Kidney epithelial cell (primary cell): ENCODE data around the gene PLPP2. TPM values are rescaled to one million over a fixed set of nuclear protein-coding genes. Genes with fewer than 3 reads are reported as not detected.

Experiments used
- DNase-seq: peaks from one replicate; pipeline ENCODE4 v3.0.0-alpha.2; 2010; ENCODE audit warnings: low read depth
- H3K27me3 ChIP-seq: 2 replicates; pipeline ENCODE4 v1.6.0; 2011; ENCODE audit warnings: low read length; ENCODE audit not compliant: control insufficient read depth, insufficient read depth
- H3K36me3 ChIP-seq: 2 replicates; pipeline ENCODE4 v1.5.1; 2011; ENCODE audit warnings: low read length; ENCODE audit not compliant: control insufficient read depth, insufficient read depth
- H3K4me3 ChIP-seq: 2 replicates; pipeline ENCODE4 v1.5.1; 2011; ENCODE audit warnings: low read depth, mild to moderate bottlenecking, control low read depth, low read length
- CTCF ChIP-seq: IDR thresholded peaks from 2 replicates; pipeline ENCODE4 v1.5.1; 2011; ENCODE audit warnings: mild to moderate bottlenecking, moderate library complexity, low read length, control low read depth, inconsistent platforms; ENCODE audit not compliant: insufficient read depth, poor library complexity, severe bottlenecking
- total RNA-seq: library from RNA; depleted of rRNA; stranded (reverse); fragments of >200 nt; gene quantifications from 2 replicates; pipeline ENCODE4 v1.2.3, GENCODE V29; 2015

The PLPP2 gene
- total RNA-seq, 1 donor from 2014 or later, result 63.0 TPM

GRCh38 chr19:305240-306150, 14.3 kb upstream of the PLPP2 start:
- H3K27me3 ChIP-seq, result no peaks in the 10 kb centered on the region
- TF ChIP-seq CTCF, result no peak
- DNase-seq, result no peak
- no peak overlapping the region for H3K4me3 ChIP-seq
- H3K36me3 ChIP-seq, result peaks cover 1% of the 10 kb centered on the region

GRCh38 chr19:296476-297225, 5.4 kb upstream of the PLPP2 start:
- H3K4me3 ChIP-seq, result no peak overlapping the region
- no peaks in the 10 kb centered on the region for H3K36me3 ChIP-seq
- H3K27me3 ChIP-seq, result peaks cover 35% of the 10 kb centered on the region
- DNase-seq, result no peak
- no peak for TF ChIP-seq CTCF

- Histone ChIP-seq H3K27me3 (peaks cover 36% of the 10 kb centered on the region), H3K36me3 (no peaks in the 10 kb centered on the region), H3K4me3 (no peak overlapping the region)
- no peak for TF ChIP-seq CTCF
- no peak for DNase-seq
Measured at GRCh38 chr19:295687-296370, 4.6 kb upstream of the PLPP2 start.

- H3K4me3 ChIP-seq, result no peak overlapping the region
- no peaks in the 10 kb centered on the region for H3K36me3 ChIP-seq
- peaks cover 36% of the 10 kb centered on the region for H3K27me3 ChIP-seq
- DNase-seq, result no peak
- TF ChIP-seq CTCF, result peak; percentile 80
Measured at GRCh38 chr19:294946-295686, 3.9 kb upstream of the PLPP2 start.

- Histone ChIP-seq H3K4me3 (no peak overlapping the region), H3K36me3 (no peaks in the 10 kb centered on the region), H3K27me3 (peaks cover 36% of the 10 kb centered on the region)
- no peak for DNase-seq
- no peak for TF ChIP-seq CTCF
Measured at GRCh38 chr19:294341-294945, 3.2 kb upstream of the PLPP2 start.
